Stimulated activated CD8-positive, alpha-beta memory T cell treated with anti-CD3 and anti-CD28 coated beads, Interleukin-4, amount 100 ng/mL, for 1 hour (primary cell): ENCODE results near the gene CCDC195.

Source experiments
- DNase-seq, 2 donors: peaks; one replicate each; pipeline ENCODE4 v3.0.0-alpha.2; 2020; ENCODE audit warnings: low read depth in 2 of 2, low spot score in 1 of 2

The CCDC195 gene

GRCh38 chr2:224716201-224716600, at the start of gene CCDC195:
CCDC195 (minus strand) TSS chr2:224716365; CDS start chr2:224716365, 0 bp downstream.
- no peak for DNase-seq

- DNase-seq: no peak
Measured at GRCh38 chr2:224764565-224765236, 48.5 kb upstream of the CCDC195 start.

GRCh38 chr2:224757934-224758548, 41.9 kb upstream of the CCDC195 start:
- DNase-seq: no peak

GRCh38 chr2:224753743-224754540, 37.8 kb upstream of the CCDC195 start:
- DNase-seq: no peak

GRCh38 chr2:224751996-224752698, 36.0 kb upstream of the CCDC195 start:
- no peak for DNase-seq

GRCh38 chr2:224749136-224749535, 33.0 kb upstream of the CCDC195 start:
- DNase-seq: no peak

GRCh38 chr2:224747765-224748164, 31.6 kb upstream of the CCDC195 start:
- DNase-seq: no peak

GRCh38 chr2:224736227-224736626, 20.1 kb upstream of the CCDC195 start:
- no peak for DNase-seq

GRCh38 chr2:224734949-224735348, 18.8 kb upstream of the CCDC195 start:
- DNase-seq: no peak

GRCh38 chr2:224731665-224732064, 15.5 kb upstream of the CCDC195 start:
- no peak for DNase-seq

- DNase-seq: no peak
Measured at GRCh38 chr2:224729435-224729834, 13.3 kb upstream of the CCDC195 start.

- no peak for DNase-seq
Measured at GRCh38 chr2:224724331-224724730, 8.2 kb upstream of the CCDC195 start.

GRCh38 chr2:224723586-224724217, 7.5 kb upstream of the CCDC195 start:
- no peak for DNase-seq

- no peak for DNase-seq
Measured at GRCh38 chr2:224722770-224723169, 6.6 kb upstream of the CCDC195 start.

GRCh38 chr2:224722250-224722649, 6.1 kb upstream of the CCDC195 start:
- DNase-seq: no peak

GRCh38 chr2:224716921-224717320, 756 bp upstream of the CCDC195 start:
- no peak for DNase-seq

GRCh38 chr2:224711859-224712665, 4.1 kb downstream of the CCDC195 start:
- DNase-seq: no peak

- no peak for DNase-seq
Measured at GRCh38 chr2:224711381-224711780, 4.8 kb downstream of the CCDC195 start.

GRCh38 chr2:224709301-224709700, 6.9 kb downstream of the CCDC195 start:
- no peak for DNase-seq

- DNase-seq: no peak
Measured at GRCh38 chr2:224694502-224694901, 21.7 kb downstream of the CCDC195 start.
